Astrocyte (in vitro differentiated cells and primary cell): Measurements from ENCODE around the gene PRRC2B. TPM values are rescaled to one million over a fixed set of nuclear protein-coding genes. Genes with fewer than 3 reads are reported as not detected.

ENCODE experiments used
- DNase-seq: peaks from one replicate; pipeline ENCODE4 v3.0.0-alpha.2; 2010; ENCODE audit warnings: low read depth
- FAIRE-seq: peaks from 2 replicates; lab custom pipeline; 2011; peaks lifted over from hg19 to GRCh38; lab: Jason Lieb, UNC
- H2AFZ ChIP-seq: 2 replicates; pipeline ENCODE4 v1.6.0; 2012; ENCODE audit warnings: low read depth, low read length, inconsistent platforms
- H3K27ac ChIP-seq: 2 replicates; pipeline ENCODE4 v1.5.1; 2011; ENCODE audit warnings: low read depth, low read length, inconsistent platforms
- H3K27me3 ChIP-seq: 2 replicates; pipeline ENCODE4 v1.6.0; 2011; ENCODE audit warnings: low read length, inconsistent platforms; ENCODE audit not compliant: insufficient read depth
- H3K36me3 ChIP-seq: 2 replicates; pipeline ENCODE4 v1.5.1; 2011; ENCODE audit warnings: low read length, inconsistent platforms; ENCODE audit not compliant: insufficient read depth
- H3K4me1 ChIP-seq: 2 replicates; pipeline ENCODE4 v1.5.1; 2011; ENCODE audit warnings: low read length, inconsistent platforms; ENCODE audit not compliant: insufficient read depth
- H3K4me2 ChIP-seq: 2 replicates; pipeline ENCODE4 v1.6.0; 2012; ENCODE audit warnings: low read length, inconsistent platforms
- H3K4me3 ChIP-seq: 2 replicates; pipeline ENCODE4 v1.5.1; 2011; ENCODE audit warnings: low read depth, mild to moderate bottlenecking, low read length, inconsistent platforms; ENCODE audit not compliant: insufficient read depth
- H3K79me2 ChIP-seq: 2 replicates; pipeline ENCODE4 v1.6.0; 2012; ENCODE audit warnings: mild to moderate bottlenecking, low read length, inconsistent platforms; ENCODE audit not compliant: insufficient read depth
- H3K9ac ChIP-seq: 2 replicates; pipeline ENCODE4 v1.6.0; 2012; ENCODE audit warnings: mild to moderate bottlenecking, low read length, inconsistent platforms
- H3K9me3 ChIP-seq: 2 replicates; pipeline ENCODE4 v1.5.1; 2012; ENCODE audit warnings: low read depth, mild to moderate bottlenecking, low read length, inconsistent platforms; ENCODE audit not compliant: insufficient read depth
- H4K20me1 ChIP-seq: 2 replicates; pipeline ENCODE4 v1.6.0; 2012; ENCODE audit warnings: low read length, inconsistent platforms; ENCODE audit not compliant: insufficient read depth
- H3K27ac Mint-ChIP-seq: one replicate; pipeline ENCODE4 v1.8.0; 2021; ENCODE audit warnings: mild to moderate bottlenecking, mixed read lengths; ENCODE audit not compliant: unreplicated experiment
- H3K27me3 Mint-ChIP-seq: one replicate; pipeline ENCODE4 v1.8.0; 2021; ENCODE audit warnings: low read depth, mixed read lengths; ENCODE audit not compliant: unreplicated experiment
- H3K36me3 Mint-ChIP-seq: one replicate; pipeline ENCODE4 v1.8.0; 2021; ENCODE audit warnings: low read depth, mixed read lengths; ENCODE audit not compliant: unreplicated experiment
- H3K4me1 Mint-ChIP-seq: one replicate; pipeline ENCODE4 v1.8.0; 2021; ENCODE audit warnings: low read depth, mixed read lengths; ENCODE audit not compliant: unreplicated experiment
- H3K4me3 Mint-ChIP-seq: one replicate; pipeline ENCODE4 v1.8.0; 2021; ENCODE audit warnings: mild to moderate bottlenecking, moderate library complexity, mixed read lengths; ENCODE audit not compliant: unreplicated experiment
- H3K9me3 Mint-ChIP-seq: one replicate; pipeline ENCODE4 v1.8.0; 2021; ENCODE audit warnings: mild to moderate bottlenecking, mixed read lengths; ENCODE audit not compliant: unreplicated experiment
- CTCF ChIP-seq: IDR thresholded peaks from 2 replicates; pipeline ENCODE4 v1.5.1; 2011; ENCODE audit warnings: low read depth, mild to moderate bottlenecking, inconsistent platforms, low read length, moderate library complexity; ENCODE audit not compliant: insufficient read depth
- EZH2 ChIP-seq: IDR thresholded peaks from 2 replicates; pipeline ENCODE4 v1.6.1; 2012; ENCODE audit warnings: mild to moderate bottlenecking, low read length, inconsistent platforms; ENCODE audit not compliant: insufficient read depth
- total RNA-seq: library from RNA; stranded (reverse); gene quantifications from 2 replicates; pipeline ENCODE4 v1.2.1, GENCODE V29; 2021

Gene PRRC2B
- total RNA-seq, 1 donor from 2014 or later = 292 TPM

DNA sequence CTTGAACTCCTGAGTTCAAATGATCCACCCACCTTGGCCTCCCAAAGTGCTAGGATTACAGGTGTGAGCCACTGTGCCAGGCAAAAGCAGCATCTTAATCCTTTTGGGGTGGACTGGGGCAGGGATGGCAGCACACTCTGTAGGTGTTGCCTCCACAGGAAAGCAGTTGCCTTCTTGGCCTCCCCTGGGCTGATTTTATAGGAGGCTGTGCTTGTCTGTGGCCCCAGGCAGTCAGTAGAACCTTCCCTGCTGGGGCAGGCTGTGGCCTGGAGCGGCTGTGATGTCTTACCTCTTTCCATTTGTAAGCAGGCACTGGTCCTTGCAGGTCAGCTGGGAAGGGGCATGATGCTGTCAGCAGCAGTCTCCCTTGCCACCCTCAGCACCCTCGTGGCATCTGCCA lies 49.8 kb downstream of the PRRC2B start:
- H3K4me3 ChIP-seq = no peak overlapping the region
- Mint-ChIP-seq H3K4me1 (peaks cover 12% of the 10 kb centered on the region), H3K36me3 (peaks cover 36% of the 10 kb centered on the region), H3K27me3 (no peaks in the 10 kb centered on the region), H3K27ac (no peak overlapping the region), H3K9me3 (no peaks in the 10 kb centered on the region), H3K4me3 (no peak overlapping the region)
- H3K9me3 ChIP-seq = no peaks in the 10 kb centered on the region
- peaks cover 84% of the 10 kb centered on the region for H4K20me1 ChIP-seq
- FAIRE-seq (no peak), DNase-seq (no peak)
- peaks cover 79% of the 10 kb centered on the region for H3K79me2 ChIP-seq
- H3K36me3 ChIP-seq = peaks cover 69% of the 10 kb centered on the region
- H3K27me3 ChIP-seq = no peaks in the 10 kb centered on the region
- H3K4me2 ChIP-seq = no peak overlapping the region
- TF ChIP-seq CTCF (no peak), EZH2 (no peak)
- no peak overlapping the region for H3K27ac ChIP-seq
- H2AFZ ChIP-seq = no peak overlapping the region
- peaks cover 5% of the 10 kb centered on the region for H3K4me1 ChIP-seq
- no peak overlapping the region for H3K9ac ChIP-seq

- Histone ChIP-seq H3K27me3 (no peaks in the 10 kb centered on the region), H3K4me2 (no peak overlapping the region), H3K27ac (no peak overlapping the region), H3K4me1 (peaks cover 5% of the 10 kb centered on the region), H3K36me3 (peaks cover 73% of the 10 kb centered on the region), H3K79me2 (peaks cover 75% of the 10 kb centered on the region), H2AFZ (no peak overlapping the region), H3K9ac (no peak overlapping the region), H3K9me3 (no peaks in the 10 kb centered on the region), H4K20me1 (peaks cover 82% of the 10 kb centered on the region), H3K4me3 (no peak overlapping the region)
- Mint-ChIP-seq H3K4me1 (no peaks in the 10 kb centered on the region), H3K27me3 (no peaks in the 10 kb centered on the region), H3K9me3 (no peaks in the 10 kb centered on the region), H3K27ac (no peak overlapping the region), H3K36me3 (peaks cover 35% of the 10 kb centered on the region), H3K4me3 (no peak overlapping the region)
- TF ChIP-seq CTCF (no peak), EZH2 (no peak)
- FAIRE-seq (no peak), DNase-seq (no peak)
Measured at GRCh38 chr9:131446276-131446675, 52.4 kb downstream of the PRRC2B start.

DNA sequence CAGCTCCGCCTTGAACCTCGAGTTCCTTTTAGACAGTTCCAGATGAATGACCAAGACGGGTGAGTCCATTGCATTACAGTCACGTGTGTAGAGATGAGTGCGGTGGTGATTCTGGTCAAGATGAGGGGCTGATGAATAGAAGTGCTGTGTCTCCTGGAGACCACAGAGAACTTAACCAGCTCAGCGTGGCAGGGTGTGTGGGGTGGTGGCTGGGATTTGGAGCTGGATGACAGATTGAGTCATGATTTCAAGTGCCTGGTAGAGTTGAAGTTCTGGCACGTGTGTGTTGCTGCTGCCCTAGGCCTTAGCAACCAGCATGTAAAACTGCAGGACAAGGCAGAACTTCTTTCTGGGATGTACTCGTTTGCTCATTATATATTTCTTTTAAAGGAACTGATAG lies 53.3 kb downstream of the PRRC2B start:
- Histone ChIP-seq H3K9me3 (no peaks in the 10 kb centered on the region), H2AFZ (no peak overlapping the region), H3K4me3 (no peak overlapping the region), H3K36me3 (peaks cover 66% of the 10 kb centered on the region), H4K20me1 (peaks cover 80% of the 10 kb centered on the region), H3K9ac (no peak overlapping the region), H3K79me2 (peaks cover 75% of the 10 kb centered on the region), H3K4me1 (peaks cover 5% of the 10 kb centered on the region), H3K27me3 (no peaks in the 10 kb centered on the region), H3K27ac (no peak overlapping the region), H3K4me2 (no peak overlapping the region)
- no peak for TF ChIP-seq EZH2
- TF ChIP-seq CTCF = no peak
- FAIRE-seq (no peak), DNase-seq (peak; percentile 70)
- Mint-ChIP-seq H3K27ac (peak overlapping the region; percentile 37), H3K4me1 (peaks cover 2% of the 10 kb centered on the region), H3K4me3 (no peak overlapping the region), H3K9me3 (no peaks in the 10 kb centered on the region), H3K36me3 (peaks cover 36% of the 10 kb centered on the region), H3K27me3 (no peaks in the 10 kb centered on the region)
